AG04449 (cell line): ENCODE measurements around the gene LRP2BP.
"Not testable (repeated sequence)": the region's sequence is repeated elsewhere in the genome, so short reads cannot be mapped to it uniquely, and the experiment has no call there.

Experiments
- CTCF ChIA-PET: fragments of 350-600 bp; formaldehyde crosslinking; extraction: SDS; loops from one replicate; lab custom pipeline; 2021; ENCODE audit warnings: antibody characterized with exemption; lab: Yijun Ruan, JAX
- POLR2A ChIA-PET: fragments of 400-600, 350-600 bp; formaldehyde crosslinking; extraction: SDS; loops from one replicate; lab custom pipeline; 2020; ENCODE audit warnings: antibody characterized with exemption, inconsistent platforms; lab: Yijun Ruan, JAX
- DNase-seq: peaks from one replicate; pipeline ENCODE4 v3.0.0-alpha.2; 2010; ENCODE audit warnings: low read depth, low spot score
- H3K4me3 ChIP-seq: 2 replicates; pipeline ENCODE4 v1.5.1; 2011; ENCODE audit warnings: low read depth, mild to moderate bottlenecking, control low read depth, low read length
- TF ChIP-seq, protein P1 (sequence below): IDR thresholded peaks from one replicate; pipeline ENCODE4 v1.5.1; 2011; ENCODE audit warnings: mild to moderate bottlenecking, moderate library complexity, low read length, control low read depth, inconsistent platforms; ENCODE audit not compliant: insufficient read depth; ENCODE audit errors: missing control alignments

The LRP2BP gene

DNA sequence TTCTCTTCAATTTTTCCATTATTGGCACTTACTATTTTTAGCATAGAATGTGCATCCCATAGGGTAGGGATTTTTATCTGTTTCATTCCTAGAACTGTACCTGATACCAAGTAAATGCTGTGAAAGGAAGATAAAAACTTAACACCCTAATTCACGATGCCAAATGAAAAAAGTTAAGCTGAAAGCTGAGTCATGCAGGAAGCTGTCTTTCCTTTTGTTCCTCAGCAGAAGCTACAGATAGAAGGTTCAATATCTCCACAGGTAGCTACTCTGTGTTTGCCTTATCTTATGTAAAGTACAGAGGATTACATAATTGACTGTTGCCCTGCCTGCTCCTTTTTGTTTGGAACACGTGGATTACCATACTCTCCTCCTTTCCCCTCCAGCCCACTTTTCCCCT lies 77.0 kb downstream of the LRP2BP start:
- CTCF ChIA-PET: no interaction called here
- H3K4me3 ChIP-seq: no peak overlapping the region
- TF ChIP-seq, protein P1, sequence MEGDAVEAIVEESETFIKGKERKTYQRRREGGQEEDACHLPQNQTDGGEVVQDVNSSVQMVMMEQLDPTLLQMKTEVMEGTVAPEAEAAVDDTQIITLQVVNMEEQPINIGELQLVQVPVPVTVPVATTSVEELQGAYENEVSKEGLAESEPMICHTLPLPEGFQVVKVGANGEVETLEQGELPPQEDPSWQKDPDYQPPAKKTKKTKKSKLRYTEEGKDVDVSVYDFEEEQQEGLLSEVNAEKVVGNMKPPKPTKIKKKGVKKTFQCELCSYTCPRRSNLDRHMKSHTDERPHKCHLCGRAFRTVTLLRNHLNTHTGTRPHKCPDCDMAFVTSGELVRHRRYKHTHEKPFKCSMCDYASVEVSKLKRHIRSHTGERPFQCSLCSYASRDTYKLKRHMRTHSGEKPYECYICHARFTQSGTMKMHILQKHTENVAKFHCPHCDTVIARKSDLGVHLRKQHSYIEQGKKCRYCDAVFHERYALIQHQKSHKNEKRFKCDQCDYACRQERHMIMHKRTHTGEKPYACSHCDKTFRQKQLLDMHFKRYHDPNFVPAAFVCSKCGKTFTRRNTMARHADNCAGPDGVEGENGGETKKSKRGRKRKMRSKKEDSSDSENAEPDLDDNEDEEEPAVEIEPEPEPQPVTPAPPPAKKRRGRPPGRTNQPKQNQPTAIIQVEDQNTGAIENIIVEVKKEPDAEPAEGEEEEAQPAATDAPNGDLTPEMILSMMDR: no peak
- no peak for DNase-seq
- POLR2A ChIA-PET: no interaction called here

GRCh38 chr4:185317880-185318279 lies 77.8 kb downstream of the LRP2BP start:
- ChIA-PET POLR2A (no interaction called here), CTCF (no interaction called here)
- no peak overlapping the region for H3K4me3 ChIP-seq
- TF ChIP-seq, protein P1: no peak
- no peak for DNase-seq

DNA sequence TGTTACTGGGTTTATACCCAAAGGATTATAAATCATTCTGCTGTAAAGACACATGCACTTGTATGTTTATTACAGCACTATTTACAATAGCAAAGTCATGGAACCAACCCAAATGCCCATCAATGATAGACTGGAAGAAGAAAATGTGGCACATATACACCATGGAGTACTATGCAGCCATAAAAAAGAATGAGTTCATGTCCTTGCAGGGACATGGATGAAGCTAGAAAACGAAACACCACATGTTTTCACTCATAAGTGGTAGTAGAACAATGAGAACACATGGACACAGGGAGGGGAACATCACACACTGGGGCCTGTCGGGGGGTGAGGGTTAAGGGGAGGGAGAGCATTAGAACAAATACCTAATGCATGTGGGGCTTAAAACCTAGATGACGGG lies 78.3 kb downstream of the LRP2BP start:
- POLR2A ChIA-PET, DNase-seq, CTCF ChIA-PET, H3K4me3 ChIP-seq: not testable (repeated sequence)
